Measurements from ENCODE around the gene ATP2B2. TPM values are rescaled to one million over a fixed set of nuclear protein-coding genes. Genes with fewer than 3 reads are reported as not detected.
A peak's percentile ranks its signal among the peaks of the same experiment; 100 is the strongest.

ATP2B2 gene
- total RNA-seq, 2 experiments from 2014 or later: 0.06 TPM; not detected in 1

- POLR2A ChIA-PET: no interaction called here
- no peaks in the 10 kb centered on the region for H4K20me1 ChIP-seq (ENCODE audit: insufficient read depth, low read length)
- H3K4me3 ChIP-seq (ENCODE audit: low read depth, low read length, poor library complexity, severe bottlenecking): no peak overlapping the region
- TF ChIP-seq CTCF (conservative IDR thresholded peaks at IDR 0.05; ENCODE audit: low read length): peak; percentile 99
- TF ChIP-seq EZH2phosphoT487 (IDR thresholded peaks at IDR 0.05; ENCODE audit: borderline replicate concordance, low read depth, low read length): no peak
- H2AFZ ChIP-seq (ENCODE audit: low read length): peak overlapping the region; percentile 59; the same call in 1 of the 2 replicates
- H3K9me3 ChIP-seq (ENCODE audit: low read length): no peaks in the 10 kb centered on the region
- H3K4me2 ChIP-seq (ENCODE audit: low read length): peak overlapping the region; percentile 0; the same call in 1 of the 2 replicates
- H3K79me2 ChIP-seq (ENCODE audit: insufficient read depth, low read depth, low read length): no peaks in the 10 kb centered on the region
- BruUV-seq (replicated peaks): no TSS peak
- peaks cover 14% of the 10 kb centered on the region for H3K4me1 ChIP-seq (ENCODE audit: insufficient read depth, low read length, poor library complexity, severe bottlenecking)
- H3K27ac ChIP-seq (ENCODE audit: low read depth, low read length, poor library complexity, severe bottlenecking): no peak overlapping the region
- peak; percentile 78 for DNase-seq (ENCODE audit: low spot score)
- no peaks in the 10 kb centered on the region for H3K36me3 ChIP-seq (ENCODE audit: insufficient read depth, low read length)
- CTCF ChIA-PET (ENCODE audit: unreplicated experiment): interaction anchor here (1.1 to 1.3 kb wide), 2 partner anchors 178 to 394 kb away, joined by 4 to 6 read pairs; no protein-coding TSS in a partner anchor
- intact Hi-C loops (cut with micrococcal nuclease; ENCODE audit: unreplicated experiment): loop anchor here (1.0 to 2.0 kb wide), 3 partner anchors 46 to 395 kb away; no protein-coding TSS in a partner anchor
- H3K9me2 ChIP-seq (ENCODE audit: insufficient read depth, low read length): no peaks in the 10 kb centered on the region
These were observed 161.0 kb downstream of the ATP2B2 start for GRCh38 chr3:10344147-10344943.

DNA sequence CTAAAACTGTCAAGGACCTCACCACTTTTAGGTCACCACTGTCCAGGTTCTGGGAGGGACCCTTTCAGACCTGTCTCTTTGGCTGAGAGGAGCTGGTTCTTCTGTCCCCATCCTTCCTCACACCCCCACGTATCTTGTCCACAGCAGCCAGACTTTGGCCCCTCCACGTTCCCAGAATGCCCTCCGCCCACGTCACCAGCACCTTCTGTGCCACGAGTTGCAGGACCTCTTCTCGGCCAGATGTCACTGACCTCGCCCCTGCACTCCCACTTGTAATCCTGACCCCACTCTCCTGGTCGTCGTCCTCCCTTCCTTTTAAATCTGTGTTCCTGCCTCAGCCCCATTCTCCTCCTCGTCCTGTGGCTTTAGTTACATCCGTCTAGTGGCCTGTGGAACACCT, 161.9 kb downstream of the ATP2B2 start:
- H2AFZ ChIP-seq (ENCODE audit: low read length): no peak overlapping the region
- H3K36me3 ChIP-seq (ENCODE audit: insufficient read depth, low read length): no peaks in the 10 kb centered on the region
- H3K9me3 ChIP-seq (ENCODE audit: low read length): no peaks in the 10 kb centered on the region
- POLR2A ChIA-PET: no interaction called here
- no TSS peak for BruUV-seq (replicated peaks)
- intact Hi-C loops (cut with micrococcal nuclease; ENCODE audit: unreplicated experiment): no loop called here
- H3K4me2 ChIP-seq (ENCODE audit: low read length): no peak overlapping the region
- no peak overlapping the region for H3K27ac ChIP-seq (ENCODE audit: low read depth, low read length, poor library complexity, severe bottlenecking)
- no peaks in the 10 kb centered on the region for H4K20me1 ChIP-seq (ENCODE audit: insufficient read depth, low read length)
- no peaks in the 10 kb centered on the region for H3K9me2 ChIP-seq (ENCODE audit: insufficient read depth, low read length)
- no peak overlapping the region for H3K4me3 ChIP-seq (ENCODE audit: low read depth, low read length, poor library complexity, severe bottlenecking)
- no peaks in the 10 kb centered on the region for H3K79me2 ChIP-seq (ENCODE audit: insufficient read depth, low read depth, low read length)
- CTCF ChIA-PET (ENCODE audit: unreplicated experiment): interaction anchor here (1.0 to 1.1 kb wide), 2 partner anchors 46 to 178 kb away, joined by 3 to 4 read pairs; no protein-coding TSS in a partner anchor
- TF ChIP-seq CTCF (conservative IDR thresholded peaks at IDR 0.05; ENCODE audit: low read length) (no peak), EZH2phosphoT487 (IDR thresholded peaks at IDR 0.05; ENCODE audit: borderline replicate concordance, low read depth, low read length) (no peak)
- H3K4me1 ChIP-seq (ENCODE audit: insufficient read depth, low read length, poor library complexity, severe bottlenecking): peaks cover 14% of the 10 kb centered on the region
- no peak for DNase-seq (ENCODE audit: low spot score)

GRCh38 chr3:10342781-10343180, 162.6 kb downstream of the ATP2B2 start:
- Histone ChIP-seq H3K4me2 (ENCODE audit: low read length) (no peak overlapping the region), H3K4me3 (ENCODE audit: low read depth, low read length, poor library complexity, severe bottlenecking) (no peak overlapping the region), H3K9me2 (ENCODE audit: insufficient read depth, low read length) (no peaks in the 10 kb centered on the region), H2AFZ (ENCODE audit: low read length) (no peak overlapping the region), H4K20me1 (ENCODE audit: insufficient read depth, low read length) (no peaks in the 10 kb centered on the region), H3K79me2 (ENCODE audit: insufficient read depth, low read depth, low read length) (no peaks in the 10 kb centered on the region), H3K4me1 (ENCODE audit: insufficient read depth, low read length, poor library complexity, severe bottlenecking) (peaks cover 14% of the 10 kb centered on the region), H3K36me3 (ENCODE audit: insufficient read depth, low read length) (no peaks in the 10 kb centered on the region), H3K9me3 (ENCODE audit: low read length) (no peaks in the 10 kb centered on the region), H3K27ac (ENCODE audit: low read depth, low read length, poor library complexity, severe bottlenecking) (no peak overlapping the region)
- BruUV-seq (replicated peaks): no TSS peak
- intact Hi-C loops (cut with micrococcal nuclease; ENCODE audit: unreplicated experiment): no loop called here
- CTCF ChIA-PET (ENCODE audit: unreplicated experiment): interaction anchor here (1.0 kb wide), 1 partner anchor 46 kb away, joined by 3 read pairs; no protein-coding TSS in a partner anchor
- DNase-seq (ENCODE audit: low spot score): no peak
- POLR2A ChIA-PET: no interaction called here
- TF ChIP-seq EZH2phosphoT487 (IDR thresholded peaks at IDR 0.05; ENCODE audit: borderline replicate concordance, low read depth, low read length) (no peak), CTCF (conservative IDR thresholded peaks at IDR 0.05; ENCODE audit: low read length) (no peak)
